GM19193 (cell line): ENCODE results near the gene CX3CR1.

Experiments
- POLR2A ChIP-seq: IDR thresholded peaks from 4 replicates; pipeline ENCODE4 v1.6.1; 2011; ENCODE audit not compliant: insufficient read depth, insufficient read length; ENCODE audit errors: extremely low read depth

CX3CR1 gene

DNA sequence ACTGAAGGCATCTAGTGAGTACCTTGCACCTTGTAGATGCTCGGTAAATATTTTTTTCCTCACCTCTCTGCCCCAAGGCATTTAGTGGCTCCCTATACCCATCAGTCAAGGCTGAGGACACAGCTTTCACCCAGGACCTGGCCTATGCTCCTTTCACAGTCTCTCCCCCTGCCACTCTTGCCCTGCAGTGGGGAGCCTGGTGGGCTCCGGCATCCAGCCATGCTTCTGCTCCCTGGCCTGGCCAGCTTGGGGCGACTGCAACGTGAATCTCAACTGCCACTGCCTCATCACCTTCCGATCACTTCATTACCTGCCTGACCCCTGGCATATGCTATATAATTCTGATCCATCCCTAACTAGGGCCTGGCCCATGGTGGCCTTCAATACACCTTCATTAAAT, 735 bp upstream of the CX3CR1 start:
- TF ChIP-seq POLR2A, result no peak

GRCh38 chr3:39278616-39278935, 1.3 kb downstream of the CX3CR1 start:
- TF ChIP-seq POLR2A, result no peak

DNA sequence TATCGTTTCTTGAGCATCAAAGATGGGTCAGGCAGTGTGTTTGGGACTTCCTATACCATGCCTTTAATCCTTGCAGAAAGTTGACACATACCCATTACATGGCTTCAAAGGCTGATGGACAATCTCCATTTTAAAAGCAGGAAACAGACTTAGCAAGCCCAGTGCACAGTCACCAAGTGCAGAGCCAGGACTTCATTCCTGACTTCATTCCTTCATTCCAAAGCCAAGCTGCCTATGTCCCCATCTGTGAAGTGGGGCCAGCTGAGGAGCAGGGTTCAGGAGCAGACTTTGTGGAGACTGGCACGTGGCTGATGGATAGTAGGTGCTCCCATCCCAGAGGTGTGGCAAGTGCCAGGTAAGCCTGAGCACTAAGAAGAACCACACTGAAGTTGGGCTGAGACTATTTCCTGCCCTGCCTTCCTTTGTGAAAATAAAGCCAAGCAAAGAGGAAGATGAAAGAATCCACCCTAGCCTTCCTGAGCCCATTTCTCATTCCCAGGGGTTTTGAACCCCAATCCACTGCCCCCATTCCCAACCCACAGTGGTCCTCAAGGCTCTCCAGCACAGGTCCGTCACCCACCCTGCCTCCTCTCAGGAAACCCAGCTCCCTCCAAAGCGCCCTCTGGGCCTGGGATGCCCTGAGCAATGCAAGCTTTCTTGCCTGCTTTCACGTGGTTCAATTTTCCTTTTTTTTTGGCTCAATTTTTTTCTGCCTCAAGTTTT, 1.8 kb downstream of the CX3CR1 start:
- no peak for TF ChIP-seq POLR2A

GRCh38 chr3:39276746-39277145, 3.1 kb downstream of the CX3CR1 start:
- no peak for TF ChIP-seq POLR2A

GRCh38 chr3:39275963-39276593, 3.8 kb downstream of the CX3CR1 start:
- no peak for TF ChIP-seq POLR2A

DNA sequence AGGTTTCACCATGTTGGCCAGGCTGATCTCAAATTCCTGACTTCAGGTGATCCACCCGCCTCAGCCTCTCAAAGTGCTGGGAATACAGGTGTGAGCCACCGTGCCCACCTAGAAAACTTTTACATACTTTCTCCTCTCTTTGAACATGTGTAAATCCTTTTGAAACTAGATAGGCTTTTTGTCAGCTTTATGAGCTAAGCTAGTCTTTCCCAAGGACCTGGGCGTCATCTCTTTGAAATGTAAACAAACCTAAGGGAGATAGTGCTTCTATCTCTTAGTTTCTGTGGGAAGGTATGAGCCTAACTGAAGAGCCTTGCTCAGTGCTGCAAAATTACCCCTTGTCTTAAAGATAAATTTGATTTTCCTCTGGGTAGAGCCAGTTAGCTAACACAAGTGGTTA, 4.8 kb downstream of the CX3CR1 start:
- TF ChIP-seq POLR2A, result no peak

GRCh38 chr3:39273119-39273518, 6.7 kb downstream of the CX3CR1 start:
- TF ChIP-seq POLR2A, result no peak

DNA sequence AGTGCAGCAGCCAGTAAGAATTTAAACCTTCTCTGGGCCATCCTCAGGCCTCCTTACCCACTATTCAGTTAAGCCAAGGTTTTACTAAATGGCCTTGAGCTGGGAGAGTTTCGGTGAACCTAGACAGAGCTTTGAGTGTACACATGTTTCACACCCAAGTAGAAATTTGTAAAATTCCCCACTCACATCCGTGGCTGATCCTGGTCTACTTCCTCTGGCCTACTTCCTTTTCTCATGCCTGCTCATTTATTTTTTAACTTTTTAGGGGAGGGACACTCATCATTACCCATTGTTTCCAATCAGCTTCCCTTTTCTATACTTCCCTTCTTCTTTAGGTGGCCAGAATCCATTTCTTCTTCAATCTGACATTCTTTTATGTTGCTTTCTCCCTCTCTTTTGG, 7.6 kb downstream of the CX3CR1 start:
- no peak for TF ChIP-seq POLR2A

DNA sequence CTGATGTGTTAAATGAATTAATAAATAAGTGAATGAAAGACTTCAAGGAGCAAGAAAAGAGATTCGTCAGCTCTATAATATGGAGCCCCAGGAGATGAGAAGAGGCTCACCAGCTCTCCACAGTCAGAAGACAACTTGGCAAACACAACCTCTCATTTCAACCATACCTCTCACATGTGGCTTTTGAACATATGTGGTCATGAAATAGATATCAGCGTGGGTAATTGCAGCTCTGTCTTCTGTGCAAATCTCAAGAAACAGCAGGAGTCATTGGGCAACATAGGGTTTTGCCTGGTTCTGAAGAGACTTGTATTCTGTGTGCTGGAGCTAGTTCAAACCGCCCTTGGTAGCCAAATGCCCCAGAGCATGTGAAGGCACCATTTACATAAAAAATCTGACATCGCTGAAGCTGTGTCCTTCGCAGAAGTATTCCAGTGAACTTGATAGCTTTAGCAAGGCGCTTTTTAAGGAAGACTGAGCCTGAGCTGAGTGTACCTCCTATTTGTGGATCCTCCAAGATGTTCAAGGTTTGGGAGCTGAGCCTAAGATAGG, 8.4 kb downstream of the CX3CR1 start:
- TF ChIP-seq POLR2A, result no peak

DNA sequence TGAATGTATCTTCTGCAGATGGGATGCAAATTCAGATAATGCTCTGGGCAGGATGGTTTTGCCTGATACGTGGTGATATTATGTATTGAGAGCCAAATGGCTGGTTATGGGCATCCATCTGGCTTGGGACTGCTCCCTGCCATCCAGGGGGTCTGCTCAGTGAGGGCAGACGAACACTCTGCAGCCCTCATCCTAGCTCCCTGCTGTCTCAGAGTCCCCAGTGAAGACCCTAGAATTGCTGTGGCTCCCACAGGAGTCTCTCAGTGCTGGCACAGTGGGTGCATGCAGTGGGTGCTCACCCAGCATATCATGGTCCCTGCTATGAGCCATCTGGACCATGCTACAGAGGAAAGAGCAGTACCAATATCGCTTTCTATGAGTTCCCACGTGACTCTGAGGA, 10.3 kb downstream of the CX3CR1 start:
- TF ChIP-seq POLR2A, result no peak

GRCh38 chr3:39268549-39268900, 11.3 kb downstream of the CX3CR1 start:
- no peak for TF ChIP-seq POLR2A

DNA sequence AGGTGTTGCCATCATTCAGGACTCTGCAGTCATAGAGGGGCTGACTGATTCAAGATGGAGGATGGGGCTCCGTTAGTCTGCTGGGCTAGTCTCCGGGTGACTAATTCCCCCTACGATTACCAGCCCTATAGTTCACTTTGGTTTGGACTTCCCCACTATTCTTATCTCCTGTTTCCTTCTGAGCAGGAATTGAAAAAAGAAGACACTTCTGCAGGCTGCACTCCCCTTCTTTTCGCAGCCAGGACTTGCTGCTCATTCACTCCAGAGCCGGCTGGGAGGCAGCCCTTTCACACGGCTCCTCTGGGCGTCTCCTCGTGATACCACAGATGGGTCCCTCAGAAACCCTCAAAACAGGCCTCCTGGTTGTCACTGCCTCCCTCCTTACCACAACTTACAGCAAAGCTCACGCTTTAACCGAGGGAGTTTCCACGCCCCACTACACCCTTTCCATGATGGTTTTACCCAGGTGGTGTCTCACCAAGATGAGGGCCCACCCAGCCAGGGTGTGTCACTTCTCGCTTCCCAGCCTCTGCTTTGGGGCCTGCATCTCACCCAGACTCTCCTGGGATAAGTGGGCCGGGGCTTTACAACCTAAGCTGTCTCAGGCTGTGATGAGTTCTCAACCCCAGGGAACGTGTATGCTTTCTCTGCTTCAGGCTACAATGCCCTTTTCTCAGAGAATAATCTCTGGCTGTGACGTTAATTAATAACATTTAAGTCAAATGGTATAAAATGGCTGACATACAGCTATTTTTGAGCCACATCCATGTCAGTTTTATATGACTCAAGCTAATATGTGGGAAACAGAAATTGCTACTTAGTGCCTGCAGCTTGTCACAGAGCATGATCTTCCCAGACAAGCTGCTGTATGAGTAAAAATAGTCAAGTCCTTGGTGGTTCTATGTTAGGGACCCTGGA, 11.9 kb downstream of the CX3CR1 start:
- no peak for TF ChIP-seq POLR2A

DNA sequence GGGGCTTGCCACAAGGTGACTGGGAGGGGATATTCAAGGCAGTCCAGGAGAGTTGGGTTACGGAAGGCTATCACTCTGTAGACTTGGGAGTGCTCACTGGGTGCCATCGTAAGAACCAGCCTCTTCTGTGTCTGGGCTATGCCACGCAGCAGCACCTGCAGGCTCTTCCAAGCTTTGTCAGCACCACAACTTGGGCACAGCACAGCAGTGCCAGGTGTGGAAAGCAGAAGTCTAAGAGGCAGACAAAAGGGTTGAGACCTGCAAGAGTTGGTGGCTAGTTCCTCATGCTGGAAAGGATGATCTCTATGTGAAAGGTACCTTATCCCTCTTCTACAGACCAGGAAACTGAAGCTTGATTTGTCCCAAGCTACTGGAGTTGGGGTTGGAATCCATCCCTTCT, 15.8 kb downstream of the CX3CR1 start:
- TF ChIP-seq POLR2A, result no peak

GRCh38 chr3:39263576-39263975, 16.3 kb downstream of the CX3CR1 start:
- no peak for TF ChIP-seq POLR2A

GRCh38 chr3:39262846-39263245, 17.0 kb downstream of the CX3CR1 start:
- no peak for TF ChIP-seq POLR2A
